Pancreas (tissue), 10 donors: ENCODE results near the gene MYLK. TPM values are rescaled to one million over a fixed set of nuclear protein-coding genes. Genes with fewer than 3 reads are reported as not detected.
A peak's percentile ranks its signal among the peaks of the same experiment; 100 is the strongest.
"Not testable (repeated sequence)": the region's sequence is repeated elsewhere in the genome, so short reads cannot be mapped to it uniquely, and the experiment has no call there.

Experiments used
- ATAC-seq, 4 donors: fragments of 200-7000 bp; cut with Tn5 transposase; one replicate each; pipeline versions ENCODE4 v1.8.0 to v1.9.1; 2020; ENCODE audit warnings: mild to moderate bottlenecking in 4 of 4, moderate library complexity in 4 of 4
- DNase-seq, 6 donors: peaks; one replicate each; pipeline ENCODE4 v3.0.0-alpha.2; 2020
- FAIRE-seq: peaks from 2 replicates; lab custom pipeline; 2012; peaks lifted over from hg19 to GRCh38; lab: Jason Lieb, UNC
- H3K27ac ChIP-seq, 4 donors: fragments of 200-600 bp; sonication (generic); 1 replicate in 3 of 4; 2 replicates in 1 of 4; pipeline versions ENCODE4 v1.5.0 to v1.8.0; 2020
- H3K27me3 ChIP-seq, 4 donors: fragments of 200-600 bp; one replicate each; pipeline ENCODE4 v1.8.0; 2021
- H3K36me3 ChIP-seq, 3 donors: fragments of 200-600 bp; sonication (generic) in 1 of 3; one replicate each; pipeline versions ENCODE4 v1.5.0 to v1.8.0; 2020 to 2021
- H3K4me1 ChIP-seq, 3 donors: fragments of 200-600 bp; one replicate each; pipeline ENCODE4 v1.8.0; 2021
- H3K4me3 ChIP-seq, 4 donors: fragments of 200-600 bp; sonication (generic) in 2 of 4; one replicate each; pipeline versions ENCODE4 v1.5.0 to v1.8.0; 2020 to 2021
- H3K9me3 ChIP-seq, 4 donors: fragments of 200-600 bp; one replicate each; pipeline ENCODE4 v1.8.0; 2021
- CTCF ChIP-seq, 4 donors: fragments of 200-600 bp; sonication (generic) in 3 of 4; IDR thresholded peaks; one replicate each; pipeline versions ENCODE4 v1.5.0 to v1.8.0; 2021; ENCODE audit warnings: antibody characterized with exemption in 4 of 4
- WGBS, 2 donors: extraction: QIAGEN DNeasy Blood & Tissue Kit; methylation state at CpG; one replicate each; pipeline ENCODE4 v1.1.7; 2013; 5-methylcytosine and 5-hydroxymethylcytosine counted together
- intact Hi-C, 3 donors: fragments of 100-400 bp; cut with DNase I; formaldehyde crosslinking; loops; one replicate each; pipeline versions ENCODE4 v1.11.1 to v1.14.2; 2022
- polyA plus RNA-seq, 2 donors: library from polyadenylated mRNA; stranded (reverse); fragments of 200-250 nt; gene quantifications; one replicate each; pipeline ENCODE4 v1.2.3, GENCODE V29; 2013
- total RNA-seq, 6 donors: library from RNA; stranded (reverse); fragmentation: NEBNext Ultra II Directional in 4 of 6; extraction: Animal tissue kit (Norgen Biotek cat#: 25700) in 4 of 6; gene quantifications; one replicate each; pipeline versions ENCODE4 v1.2.1 to v1.2.4, GENCODE V29; 2021 to 2023
- donor health status: healthy with polysubstance abuse.
- donor health status: DM: no; HTN: no; CAD: no; lungs with moderate emphysema.
- donor health status: DM: no; HTN: no; CAD: no.
- donor health status: control.
- donor health status: control.
- donor health status: Bipolar disorder and iron deficiency.
- donor health status: DM: yes; HTN: yes; CAD: no.
- donor health status: DM: no; HTN: no; CAD: no.
- donor health status: DM: no; HTN: no; CAD: no.
- donor health status: DM: yes; HTN: yes; CAD: no.

The MYLK gene
- total and polyA plus RNA-seq, 8 donors: 3.1 to 12.0 (median 6.7) TPM

- intact Hi-C loops: no loop called here
- Histone ChIP-seq H3K36me3 (no peaks in the 10 kb centered on the region), H3K4me1 (no peaks in the 10 kb centered on the region), H3K4me3 (no peak overlapping the region), H3K27ac (no peak overlapping the region), H3K27me3 (no peaks in the 10 kb centered on the region), H3K9me3 (no peaks in the 10 kb centered on the region)
- ATAC-seq (peak in 3 of 4 donors; percentile 26 to 79 (median 75)), FAIRE-seq (no peak), DNase-seq (no peak)
- WGBS, 2 donors: 80 to 81% methylated on average over 8 of the region's 8 CpGs
- no peak for TF ChIP-seq CTCF (IDR thresholded peaks at IDR 0.05)
Measured at GRCh38 chr3:123713211-123713610, 170.9 kb downstream of the MYLK start.

DNA sequence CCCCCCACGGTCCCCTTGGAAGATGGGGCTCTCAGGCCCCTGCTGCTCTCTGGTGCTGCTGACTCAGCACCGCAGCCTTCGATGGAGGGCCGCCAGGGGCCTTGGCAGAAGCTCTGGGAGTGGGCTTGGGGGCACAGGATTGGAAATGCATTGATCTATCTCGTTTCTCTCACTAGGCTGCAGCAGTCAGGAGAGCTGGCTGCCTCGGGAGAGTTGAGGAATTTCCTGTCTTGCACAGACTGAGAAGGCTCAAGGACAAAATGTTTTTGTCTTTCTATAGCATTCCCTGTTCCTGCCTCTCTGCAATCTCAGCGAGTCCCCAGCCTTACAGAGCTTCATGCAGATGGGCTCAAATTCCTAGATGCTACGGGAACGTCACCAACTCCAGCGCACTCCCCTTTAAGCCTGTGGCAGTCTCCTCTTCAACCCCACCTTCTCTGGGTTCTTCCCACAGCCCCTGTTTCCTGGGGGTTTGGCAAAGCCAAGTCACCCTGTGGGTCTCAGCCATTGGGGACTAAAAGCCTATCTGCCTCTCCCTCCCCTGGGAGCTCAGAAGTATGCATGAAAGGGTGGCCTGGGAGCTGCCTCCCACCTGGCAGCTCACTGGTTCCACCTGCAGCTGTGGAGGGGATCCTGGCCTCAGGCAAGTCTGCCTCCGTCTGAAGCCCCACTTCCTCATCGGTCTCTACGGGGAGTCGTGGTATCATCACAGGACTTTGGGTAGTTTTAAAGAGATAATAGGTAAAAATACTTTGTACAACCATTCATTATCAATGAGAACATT is 171.9 kb downstream of the MYLK start:
- intact Hi-C loops: no loop called here
- TF ChIP-seq CTCF (IDR thresholded peaks at IDR 0.05): no peak
- Histone ChIP-seq H3K27me3 (no peaks in the 10 kb centered on the region), H3K27ac (no peak overlapping the region), H3K4me1 (no peaks in the 10 kb centered on the region), H3K36me3 (no peaks in the 10 kb centered on the region), H3K4me3 (no peak overlapping the region), H3K9me3 (no peaks in the 10 kb centered on the region)
- no peak for DNase-seq
- FAIRE-seq: no peak
- peak in 2 of 4 donors; percentile 12 to 25 for ATAC-seq
- WGBS, 2 donors: 58 to 59% methylated on average over 14 of the region's 14 CpGs

DNA sequence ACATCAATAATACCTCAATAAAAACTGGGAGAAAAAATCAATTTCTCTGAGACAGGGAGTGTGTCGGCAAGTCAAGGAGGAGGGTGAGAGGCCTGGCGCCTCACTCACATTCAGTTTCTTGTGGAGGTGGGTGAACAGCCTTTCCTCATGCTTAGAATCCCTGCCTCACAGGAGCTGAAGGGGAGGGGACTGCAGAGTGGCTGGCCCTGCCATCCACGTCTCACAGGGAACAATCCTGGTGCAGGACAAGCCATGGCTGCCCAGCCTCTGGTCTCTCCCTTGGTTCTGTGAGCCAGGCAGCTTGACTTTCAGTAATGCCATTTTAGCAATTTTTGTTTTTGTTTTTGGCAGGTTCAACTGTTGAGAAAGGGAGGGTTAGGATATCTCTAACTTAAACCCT is 172.8 kb downstream of the MYLK start:
- intact Hi-C loops: no loop called here
- no peak overlapping the region for H3K27ac ChIP-seq
- no peak for ATAC-seq
- TF ChIP-seq CTCF (IDR thresholded peaks at IDR 0.05): no peak
- no peaks in the 10 kb centered on the region for H3K9me3 ChIP-seq
- H3K27me3 ChIP-seq: no peaks in the 10 kb centered on the region
- no peak for DNase-seq
- FAIRE-seq: no peak
- H3K4me3 ChIP-seq: no peak overlapping the region
- 89 to 98% methylated on average over 3 of the region's 3 CpGs for WGBS, 2 donors
- H3K36me3 ChIP-seq: no peaks in the 10 kb centered on the region
- H3K4me1 ChIP-seq: no peaks in the 10 kb centered on the region

- 84 to 91% methylated on average over 9 to 10 of the region's 10 CpGs for WGBS, 2 donors
- TF ChIP-seq CTCF (IDR thresholded peaks at IDR 0.05): no peak
- FAIRE-seq: no peak
- Histone ChIP-seq H3K36me3 (no peaks in the 10 kb centered on the region), H3K27ac (no peak overlapping the region), H3K4me3 (no peak overlapping the region), H3K27me3 (no peaks in the 10 kb centered on the region), H3K4me1 (no peaks in the 10 kb centered on the region), H3K9me3 (no peaks in the 10 kb centered on the region)
- intact Hi-C loops: no loop called here
- ATAC-seq: no peak
- DNase-seq: no peak
Measured at GRCh38 chr3:123708531-123708930, 175.6 kb downstream of the MYLK start.

- H3K27me3 ChIP-seq, DNase-seq, H3K27ac ChIP-seq, ATAC-seq, H3K4me1 ChIP-seq, intact Hi-C loops, H3K9me3 ChIP-seq, H3K36me3 ChIP-seq, H3K4me3 ChIP-seq, FAIRE-seq: not testable (repeated sequence)
- 69 to 82% methylated on average over 7 of the region's 7 CpGs for WGBS, 2 donors
Measured at GRCh38 chr3:123707641-123708040, 176.5 kb downstream of the MYLK start.
